Subcutaneous adipose tissue (tissue), 4 donors: ENCODE results near the gene DOCK4. TPM values are rescaled to one million over a fixed set of nuclear protein-coding genes. Genes with fewer than 3 reads are reported as not detected.

Source experiments
- total RNA-seq, 4 donors: library from RNA; depleted of rRNA; stranded (reverse); fragments of >200 nt; gene quantifications; one replicate each; pipeline ENCODE4 v1.1.0, GENCODE V29; 2016
- TF ChIP-seq, protein P1 (sequence below): fragments of 450-650 bp; IDR thresholded peaks from one replicate; pipeline ENCODE4 v1.5.1; 2016; ENCODE audit warnings: low read depth, mild to moderate bottlenecking, control low read depth, antibody characterized with exemption, moderate library complexity

DOCK4 gene
- total RNA-seq, 4 donors from 2014 or later, result 44.3 to 59.3 (median 52.5) TPM

DNA sequence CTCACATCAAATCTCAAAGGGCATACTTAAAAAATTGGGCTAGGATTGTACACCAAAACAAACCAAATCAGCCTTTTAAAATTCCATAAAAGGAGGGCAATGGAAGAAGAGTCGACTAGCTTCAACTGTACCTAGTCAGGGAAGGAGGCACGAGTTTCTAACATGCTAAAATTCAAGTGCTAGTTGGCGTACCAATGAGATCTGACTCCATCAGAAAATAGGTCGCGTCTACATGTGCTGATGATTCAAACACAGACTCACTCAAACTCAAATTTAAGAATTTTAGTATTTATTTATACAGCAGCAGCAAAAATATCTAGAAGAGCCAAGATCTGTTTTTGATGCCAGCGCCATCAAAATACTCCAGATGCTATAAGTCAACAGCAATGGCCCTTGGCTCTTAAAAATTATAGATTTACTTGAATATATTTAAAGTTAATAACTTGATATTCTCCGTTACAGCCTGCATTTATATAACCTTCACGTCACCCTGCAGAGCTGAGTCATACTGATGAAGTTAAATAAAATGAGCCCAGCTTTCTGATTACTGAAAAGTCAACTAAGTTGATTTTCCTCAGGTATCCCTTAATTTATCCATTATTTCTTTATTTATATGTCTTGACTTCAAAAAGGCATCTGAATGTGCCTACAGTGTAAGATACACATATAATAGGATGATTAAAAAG lies 341.8 kb downstream of the DOCK4 start:
- TF ChIP-seq, protein P1, sequence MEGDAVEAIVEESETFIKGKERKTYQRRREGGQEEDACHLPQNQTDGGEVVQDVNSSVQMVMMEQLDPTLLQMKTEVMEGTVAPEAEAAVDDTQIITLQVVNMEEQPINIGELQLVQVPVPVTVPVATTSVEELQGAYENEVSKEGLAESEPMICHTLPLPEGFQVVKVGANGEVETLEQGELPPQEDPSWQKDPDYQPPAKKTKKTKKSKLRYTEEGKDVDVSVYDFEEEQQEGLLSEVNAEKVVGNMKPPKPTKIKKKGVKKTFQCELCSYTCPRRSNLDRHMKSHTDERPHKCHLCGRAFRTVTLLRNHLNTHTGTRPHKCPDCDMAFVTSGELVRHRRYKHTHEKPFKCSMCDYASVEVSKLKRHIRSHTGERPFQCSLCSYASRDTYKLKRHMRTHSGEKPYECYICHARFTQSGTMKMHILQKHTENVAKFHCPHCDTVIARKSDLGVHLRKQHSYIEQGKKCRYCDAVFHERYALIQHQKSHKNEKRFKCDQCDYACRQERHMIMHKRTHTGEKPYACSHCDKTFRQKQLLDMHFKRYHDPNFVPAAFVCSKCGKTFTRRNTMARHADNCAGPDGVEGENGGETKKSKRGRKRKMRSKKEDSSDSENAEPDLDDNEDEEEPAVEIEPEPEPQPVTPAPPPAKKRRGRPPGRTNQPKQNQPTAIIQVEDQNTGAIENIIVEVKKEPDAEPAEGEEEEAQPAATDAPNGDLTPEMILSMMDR, result no peak

- TF ChIP-seq, protein P1, result no peak
Measured at GRCh38 chr7:111863269-111863668, 342.9 kb downstream of the DOCK4 start.

- TF ChIP-seq, protein P1, result no peak
Measured at GRCh38 chr7:111860248-111860647, 346.0 kb downstream of the DOCK4 start.

DNA sequence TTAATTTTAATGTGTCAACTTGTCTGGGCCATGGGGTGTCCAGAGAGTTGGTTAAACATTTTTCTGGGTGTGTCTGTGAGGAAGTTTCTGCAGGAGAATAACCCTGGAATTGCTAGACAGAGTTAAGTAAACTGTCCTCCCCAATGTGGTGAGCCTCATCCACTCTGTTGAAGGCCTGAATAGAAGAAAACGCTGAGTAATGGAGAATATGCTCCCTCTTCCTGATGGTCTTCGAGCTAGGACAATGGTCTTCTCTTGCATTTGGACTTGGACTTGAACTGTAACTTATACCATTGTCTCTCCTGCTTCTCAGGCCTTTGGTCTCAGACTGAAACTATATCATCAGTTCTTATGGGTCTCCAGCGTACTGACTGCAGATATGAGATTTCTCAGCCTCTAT lies 347.9 kb downstream of the DOCK4 start:
- TF ChIP-seq, protein P1, result no peak

DNA sequence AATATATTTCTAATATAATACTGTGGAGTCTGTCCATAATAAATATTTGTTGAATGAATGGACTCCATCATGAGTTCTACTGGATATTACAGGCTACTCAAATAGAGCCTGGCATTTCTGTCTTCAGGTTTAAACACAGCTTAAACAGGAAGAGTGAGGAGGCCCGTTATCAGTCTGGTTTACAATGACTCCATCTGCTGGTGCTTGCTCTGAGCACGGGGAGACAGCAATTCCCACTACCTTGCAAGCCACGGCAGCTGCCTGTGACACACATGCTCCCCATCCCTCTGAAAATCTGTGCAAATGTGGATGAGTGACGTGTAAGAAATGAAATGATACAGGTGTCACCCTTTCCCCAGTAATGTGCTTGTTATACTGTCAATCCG lies 350.4 kb downstream of the DOCK4 start:
- TF ChIP-seq, protein P1, result no peak

GRCh38 chr7:111855161-111855841 lies 350.9 kb downstream of the DOCK4 start:
- TF ChIP-seq, protein P1, result no peak

- TF ChIP-seq, protein P1, result no peak
Measured at GRCh38 chr7:111853201-111853990, 352.8 kb downstream of the DOCK4 start.
